H1 (cell line): ENCODE measurements around the gene COX19. TPM values are rescaled to one million over a fixed set of nuclear protein-coding genes. Genes with fewer than 3 reads are reported as not detected.

ENCODE experiments used
- CTCF ChIA-PET: fragments of 300-600 bp; sonication (Branson Sonifier 250); formaldehyde crosslinking; loops from one replicate; lab custom pipeline; 2021; ENCODE audit not compliant: partially characterized antibody; lab: Charles Lee
- POLR2A ChIA-PET: fragments of 300-600 bp; sonication (Branson Sonifier 250); formaldehyde crosslinking; loops from one replicate; lab custom pipeline; 2021; ENCODE audit warnings: inconsistent platforms; ENCODE audit not compliant: partially characterized antibody; lab: Charles Lee
- DNase-seq, 2 experiments: peaks; one replicate each; pipeline versions ENCODE4 v3.0.0 to v3.0.0-alpha.2; 2010 to 2022; ENCODE audit warnings: low spot score in 2 of 2, low read depth in 1 of 2, mixed read lengths in 1 of 2
- FAIRE-seq: peaks from 2 replicates; lab custom pipeline; 2011; peaks lifted over from hg19 to GRCh38; lab: Jason Lieb, UNC
- H2AFZ ChIP-seq: 2 replicates; pipeline ENCODE4 v1.8.1; 2012; ENCODE audit warnings: low read length, inconsistent platforms
- H2AK5ac ChIP-seq: 2 replicates; pipeline ENCODE4 v1.6.1; 2013; ENCODE audit warnings: low read depth, low read length
- H2BK120ac ChIP-seq: replicated peaks from 2 replicates; pipeline ENCODE3; 2013; ENCODE audit warnings: low read depth, low read length, inconsistent platforms
- H2BK12ac ChIP-seq: 2 replicates; pipeline ENCODE4 v1.6.1; 2013; ENCODE audit warnings: low read depth, low read length
- H2BK15ac ChIP-seq: 2 replicates; pipeline ENCODE4 v1.6.1; 2013; ENCODE audit warnings: low read length
- H2BK20ac ChIP-seq: 2 replicates; pipeline ENCODE4 v1.6.1; 2013; ENCODE audit warnings: low read length
- H2BK5ac ChIP-seq: 2 replicates; pipeline ENCODE4 v1.6.1; 2013; ENCODE audit warnings: low read depth, low read length
- H3K14ac ChIP-seq: 2 replicates; pipeline ENCODE4 v1.6.1; 2013; ENCODE audit warnings: inconsistent platforms; ENCODE audit not compliant: insufficient read length
- H3K18ac ChIP-seq: 2 replicates; pipeline ENCODE4 v1.6.1; 2013; ENCODE audit warnings: low read length; ENCODE audit errors: extremely low read depth
- H3K23ac ChIP-seq: 2 replicates; pipeline ENCODE4 v1.6.1; 2013; ENCODE audit warnings: inconsistent platforms; ENCODE audit not compliant: insufficient read length
- H3K23me2 ChIP-seq: 2 replicates; pipeline ENCODE4 v1.6.1; 2013; ENCODE audit warnings: low read depth, low read length
- H3K27ac ChIP-seq: 2 replicates; pipeline ENCODE4 v1.6.1; 2011; ENCODE audit warnings: low read depth, low read length, inconsistent platforms
- H3K27me3 ChIP-seq, 4 experiments: replicated peaks in 1 of 4; 1 replicate in 1 of 4; 2 replicates in 3 of 4; pipeline versions ENCODE4 v1.6.1 to v1.8.1; 2011 to 2013; ENCODE audit warnings: low read length in 3 of 4, mild to moderate bottlenecking in 3 of 4, inconsistent platforms in 2 of 4, mixed read lengths in 2 of 4, moderate library complexity in 1 of 4; ENCODE audit not compliant: control insufficient read depth in 3 of 4, insufficient read depth in 3 of 4; ENCODE audit errors: extremely low read depth in 1 of 4
- H3K36me3 ChIP-seq, 4 experiments: 2 replicates each; pipeline versions ENCODE4 v1.6.1 to v1.8.1; 2011 to 2013; ENCODE audit warnings: mild to moderate bottlenecking in 4 of 4, low read length in 3 of 4, moderate library complexity in 2 of 4, control low read depth in 1 of 4, inconsistent platforms in 1 of 4; ENCODE audit not compliant: insufficient read depth in 4 of 4, control insufficient read depth in 2 of 4
- H3K4ac ChIP-seq: replicated peaks from 2 replicates; pipeline ENCODE3; 2013; ENCODE audit warnings: low read length, low read depth, mixed read lengths, inconsistent platforms; ENCODE audit not compliant: insufficient read length
- H3K4me1 ChIP-seq, 4 experiments: replicated peaks in 1 of 4; 1 replicate in 1 of 4; 2 replicates in 3 of 4; pipeline versions ENCODE4 v1.6.1 to v1.8.1; 2011 to 2013; ENCODE audit warnings: low read length in 3 of 4, inconsistent platforms in 2 of 4, mixed read lengths in 1 of 4; ENCODE audit not compliant: insufficient read depth in 4 of 4, control insufficient read depth in 3 of 4
- H3K4me2 ChIP-seq, 2 experiments: 2 replicates each; pipeline versions ENCODE4 v1.6.1 to v1.8.1; 2011 to 2013; ENCODE audit warnings: low read depth in 2 of 2, low read length in 2 of 2, control low read depth in 1 of 2, inconsistent platforms in 1 of 2, mild to moderate bottlenecking in 1 of 2; ENCODE audit not compliant: insufficient read depth in 1 of 2
- H3K4me3 ChIP-seq, 4 experiments: fragments of 200-600, 300-600 bp in 1 of 4; sonication (generic), shearing (Covaris generic), sonication (Bioruptor Twin) in 1 of 4; 2 replicates each; pipeline versions ENCODE4 v1.5.1 to v1.8.1; 2011 to 2016; ENCODE audit warnings: low read length in 4 of 4, low read depth in 3 of 4, control low read depth in 2 of 4, inconsistent platforms in 2 of 4, mild to moderate bottlenecking in 2 of 4, mixed read lengths in 1 of 4, moderate library complexity in 1 of 4; ENCODE audit not compliant: insufficient read depth in 2 of 4; ENCODE audit errors: extremely low read depth in 1 of 4
- H3K56ac ChIP-seq: replicated peaks from 2 replicates; pipeline ENCODE3; 2013; ENCODE audit warnings: low read depth, mild to moderate bottlenecking, mixed read lengths, low read length, inconsistent platforms; ENCODE audit not compliant: insufficient read length
- H3K79me1 ChIP-seq: 2 replicates; pipeline ENCODE4 v1.6.1; 2013; ENCODE audit warnings: low read depth, low read length, control low read depth
- H3K79me2 ChIP-seq, 2 experiments: 2 replicates each; pipeline versions ENCODE4 v1.6.1 to v1.8.1; 2012 to 2013; ENCODE audit warnings: low read length in 2 of 2, mild to moderate bottlenecking in 2 of 2, inconsistent platforms in 1 of 2; ENCODE audit not compliant: insufficient read depth in 2 of 2, control insufficient read depth in 1 of 2
- H3K9ac ChIP-seq, 4 experiments: replicated peaks in 1 of 4; 1 replicate in 1 of 4; 2 replicates in 3 of 4; pipeline versions ENCODE4 v1.6.1 to v1.8.1; 2011 to 2013; ENCODE audit warnings: low read depth in 3 of 4, low read length in 3 of 4, control low read depth in 2 of 4, mild to moderate bottlenecking in 2 of 4, moderate library complexity in 2 of 4, inconsistent platforms in 1 of 4; ENCODE audit errors: extremely low read depth in 1 of 4
- H3K9me3 ChIP-seq, 2 experiments: 2 replicates each; pipeline versions ENCODE4 v1.6.1 to v1.8.1; 2012 to 2013; ENCODE audit warnings: mild to moderate bottlenecking in 2 of 2, moderate library complexity in 2 of 2, control low read depth in 1 of 2, inconsistent platforms in 1 of 2, low read depth in 1 of 2, low read length in 1 of 2, mixed read lengths in 1 of 2; ENCODE audit not compliant: insufficient read depth in 2 of 2
- H4K20me1 ChIP-seq, 2 experiments: replicated peaks in 1 of 2; 2 replicates each; pipeline versions ENCODE3 to v1.8.1; 2011 to 2013; ENCODE audit warnings: inconsistent platforms in 2 of 2, low read length in 2 of 2, mild to moderate bottlenecking in 1 of 2; ENCODE audit not compliant: insufficient read depth in 2 of 2, control insufficient read depth in 1 of 2
- H4K5ac ChIP-seq: 2 replicates; pipeline ENCODE4 v1.6.1; 2013; ENCODE audit warnings: low read length, low read depth, mixed read lengths, inconsistent platforms; ENCODE audit not compliant: insufficient read length
- H4K8ac ChIP-seq: 2 replicates; pipeline ENCODE4 v1.8.0; 2013; ENCODE audit warnings: mild to moderate bottlenecking, moderate library complexity, low read length, inconsistent platforms; ENCODE audit not compliant: insufficient read depth; ENCODE audit errors: extremely low read depth
- H4K91ac ChIP-seq: replicated peaks from 2 replicates; pipeline ENCODE3; 2013; ENCODE audit warnings: low read length, mixed read lengths, inconsistent platforms; ENCODE audit not compliant: insufficient read length
- E2F6 ChIP-seq: IDR thresholded peaks from 2 replicates; pipeline ENCODE4 v1.6.1; 2012; ENCODE audit warnings: inconsistent platforms
- EP300 ChIP-seq, 2 experiments: IDR thresholded peaks; 1 replicate in 1 of 2; 2 replicates in 1 of 2; pipeline ENCODE4 v1.6.1; 2011 to 2012; ENCODE audit warnings: low read depth in 2 of 2, low read length in 2 of 2, mild to moderate bottlenecking in 2 of 2, borderline replicate concordance in 1 of 2, inconsistent platforms in 1 of 2, moderate library complexity in 1 of 2
- FOSL1 ChIP-seq: IDR thresholded peaks from 2 replicates; pipeline ENCODE4 v1.6.1; 2011; ENCODE audit warnings: mild to moderate bottlenecking, low read depth, low read length, moderate library complexity; ENCODE audit not compliant: insufficient read depth
- HDAC2 ChIP-seq, 2 experiments: fragments of 300-600 bp in 1 of 2; sonication (generic) in 1 of 2; IDR thresholded peaks; 2 replicates each; pipeline ENCODE4 v1.6.1; 2011 to 2012; ENCODE audit warnings: low read depth in 2 of 2, low read length in 2 of 2, mild to moderate bottlenecking in 2 of 2, moderate library complexity in 2 of 2, borderline replicate concordance in 1 of 2, inconsistent platforms in 1 of 2
- KDM4A ChIP-seq: IDR thresholded peaks from one replicate; pipeline ENCODE4 v1.7.1; 2012; ENCODE audit warnings: low read depth, mild to moderate bottlenecking, moderate library complexity, low read length, inconsistent platforms; ENCODE audit not compliant: severe bottlenecking
- SAP30 ChIP-seq: fragments of 300-600 bp; sonication (generic); IDR thresholded peaks from 2 replicates; pipeline ENCODE4 v1.7.1; 2012; ENCODE audit warnings: low read length, moderate library complexity, mild to moderate bottlenecking, inconsistent platforms; ENCODE audit not compliant: insufficient read depth, insufficient replicate concordance
- SP4 ChIP-seq: IDR thresholded peaks from 2 replicates; pipeline ENCODE4 v1.6.1; 2012; ENCODE audit warnings: low read length, inconsistent platforms
- TBP ChIP-seq: IDR thresholded peaks from 2 replicates; pipeline ENCODE4 v1.6.1; 2011; ENCODE audit warnings: low read depth, low read length, improper control_type of control experiment
- USF2 ChIP-seq: IDR thresholded peaks from 2 replicates; pipeline ENCODE4 v1.6.1; 2011; ENCODE audit warnings: low read length, improper control_type of control experiment
- YY1 ChIP-seq: IDR thresholded peaks from 2 replicates; pipeline ENCODE4 v1.6.1; 2011; ENCODE audit warnings: low read depth, mild to moderate bottlenecking, low read length
- WGBS, 2 experiments: shearing (Covaris generic) in 1 of 2; methylation state at CpG; one replicate each; pipeline versions ENCODE4 v1.1.6 to v1.1.7; 2013 to 2015; ENCODE audit warnings: low lambda C conversion rate in 2 of 2, mixed read lengths in 2 of 2, inconsistent platforms in 1 of 2, low coverage in 1 of 2, missing lambda C conversion rate in 1 of 2; ENCODE audit not compliant: insufficient replicate concordance in 2 of 2, insufficient coverage in 1 of 2, insufficient read length in 1 of 2; ENCODE audit errors: extremely low coverage in 1 of 2, missing lambda C conversion rate in 1 of 2; 5-methylcytosine and 5-hydroxymethylcytosine counted together
- polyA plus RNA-seq, 7 experiments: library from polyadenylated mRNA; depleted of rRNA in 3 of 7; stranded (reverse) in 5 of 7; unstranded in 2 of 7; fragments of >200 nt in 5 of 7; fragments of 200-250 nt in 2 of 7; gene quantifications; 1 replicate in 5 of 7; 2 replicates in 1 of 7; 4 replicates in 1 of 7; pipeline versions ENCODE4 v1.2.1 to v1.2.3, GENCODE V29; 2011 to 2013; ENCODE audit warnings: missing spikeins in 2 of 7, mixed read lengths in 2 of 7
- total RNA-seq: library from RNA; stranded (reverse); fragmentation: NEBNext Ultra II Directional; extraction: Animal tissue kit (Norgen Biotek cat#: 25700); gene quantifications from 2 replicates; pipeline ENCODE4 v1.2.1, GENCODE V29; 2021

The COX19 gene
- total and polyA plus RNA-seq, 2 of the 8 experiments (the other 6 are each of a cell fraction or from before 2014, with no cell fraction given), result 3.9 to 7.9 TPM

- POLR2A ChIA-PET, result interaction anchor here (1.6 to 3.6 kb wide), 5 partner anchors 10 to 18 kb away, joined by 6 to 12 read pairs (median 8); no protein-coding TSS in a partner anchor
- H2AFZ ChIP-seq, result no peak overlapping the region
- DNase-seq, result no peak
- no peak overlapping the region for H4K8ac ChIP-seq
- no peak overlapping the region for H2BK15ac ChIP-seq
- 72% methylated on average over 5 of the region's 7 CpGs; no CpG with 5 or more reads in 1 of the 2 experiments for WGBS, 2 experiments
- peaks cover 4 to 25% of the 10 kb centered on the region in 2 experiments; a peak in 3 of 4 replicates for H3K79me2 ChIP-seq
- no peak overlapping the region for H3K14ac ChIP-seq
- FAIRE-seq, result no peak
- no peak overlapping the region for H2AK5ac ChIP-seq
- peak overlapping the region in 3 of 4 experiments; percentile 5 to 75 (median 20); a peak in 2 of 7 replicates for H3K9ac ChIP-seq
- peak overlapping the region; percentile 67 to 89 (median 83); a peak in 7 of 8 replicates for H3K4me3 ChIP-seq
- no peak overlapping the region for H2BK12ac ChIP-seq
- H3K4me2 ChIP-seq, result peak overlapping the region; percentile 72 to 81
- H3K27ac ChIP-seq, result no peak overlapping the region
- no peak overlapping the region for H3K23ac ChIP-seq
- no peaks in the 10 kb centered on the region for H3K27me3 ChIP-seq
- CTCF ChIA-PET, result interaction anchor here (1.1 to 2.8 kb wide), 4 partner anchors 11 to 209 kb away, joined by 3 to 22 read pairs (median 6); no protein-coding TSS in a partner anchor
- H4K5ac ChIP-seq, result no peak overlapping the region
- peaks cover 7 to 23% (median 8%) of the 10 kb centered on the region in 4 experiments for H3K36me3 ChIP-seq
- no peak overlapping the region for H3K56ac ChIP-seq
- no peaks in the 10 kb centered on the region for H3K9me3 ChIP-seq
- H2BK20ac ChIP-seq, result no peak overlapping the region
- H3K79me1 ChIP-seq, result peaks cover 5% of the 10 kb centered on the region
- H4K91ac ChIP-seq, result no peak overlapping the region
- no peak overlapping the region for H2BK120ac ChIP-seq
- no peak overlapping the region for H3K4ac ChIP-seq
- H3K23me2 ChIP-seq, result peaks cover 3% of the 10 kb centered on the region; the same call in 1 of the 2 replicates
- no peak overlapping the region for H3K18ac ChIP-seq
- peaks cover 0 to 16% of the 10 kb centered on the region in 2 experiments for H4K20me1 ChIP-seq
- peaks cover 0 to 2% (median under 1%) of the 10 kb centered on the region in 4 experiments; a peak in 3 of 7 replicates for H3K4me1 ChIP-seq
- H2BK5ac ChIP-seq, result no peak overlapping the region
- TF ChIP-seq E2F6 (no peak), SAP30 (no peak), FOSL1 (no peak), YY1 (no peak), KDM4A (no peak), EP300 (IDR thresholded peaks at IDR 0.05; ENCODE audit: borderline replicate concordance in 1 of 2, low read depth in 2 of 2, low read length in 2 of 2) (no peak), TBP (no peak), SP4 (no peak), USF2 (no peak), HDAC2 (IDR thresholded peaks at IDR 0.05; ENCODE audit: borderline replicate concordance in 1 of 2, low read depth in 2 of 2, low read length in 2 of 2) (no peak)
These were observed 1.2 kb downstream of the COX19 start for GRCh38 chr7:974172-974571.
